AG09309 (cell line): ENCODE measurements around the gene DNAH17.

Source experiments
- DNase-seq: peaks from one replicate; pipeline ENCODE4 v3.0.0-alpha.2; 2010; ENCODE audit warnings: low read depth
- H3K4me3 ChIP-seq: 2 replicates; pipeline ENCODE4 v1.5.1; 2011; ENCODE audit warnings: mild to moderate bottlenecking, low read depth, low read length, moderate library complexity; ENCODE audit not compliant: control insufficient read depth
- CTCF ChIP-seq: IDR thresholded peaks from 2 replicates; pipeline ENCODE4 v1.5.1; 2011; ENCODE audit warnings: mild to moderate bottlenecking, low read depth, low read length, inconsistent platforms; ENCODE audit not compliant: insufficient read depth, control insufficient read depth; ENCODE audit errors: missing control alignments

DNAH17 gene

GRCh38 chr17:78534492-78535272 is 42.5 kb downstream of the DNAH17 start:
- no peak for TF ChIP-seq CTCF
- no peak overlapping the region for H3K4me3 ChIP-seq
- DNase-seq, result no peak

GRCh38 chr17:78532922-78533640 is 44.1 kb downstream of the DNAH17 start:
- no peak overlapping the region for H3K4me3 ChIP-seq
- peak; percentile 48 for DNase-seq
- no peak for TF ChIP-seq CTCF

GRCh38 chr17:78532311-78532710 is 44.9 kb downstream of the DNAH17 start:
- DNase-seq, result no peak
- no peak for TF ChIP-seq CTCF
- no peak overlapping the region for H3K4me3 ChIP-seq

- no peak for TF ChIP-seq CTCF
- DNase-seq, result no peak
- H3K4me3 ChIP-seq, result no peak overlapping the region
These were observed 46.5 kb downstream of the DNAH17 start for GRCh38 chr17:78530675-78531074.

DNA sequence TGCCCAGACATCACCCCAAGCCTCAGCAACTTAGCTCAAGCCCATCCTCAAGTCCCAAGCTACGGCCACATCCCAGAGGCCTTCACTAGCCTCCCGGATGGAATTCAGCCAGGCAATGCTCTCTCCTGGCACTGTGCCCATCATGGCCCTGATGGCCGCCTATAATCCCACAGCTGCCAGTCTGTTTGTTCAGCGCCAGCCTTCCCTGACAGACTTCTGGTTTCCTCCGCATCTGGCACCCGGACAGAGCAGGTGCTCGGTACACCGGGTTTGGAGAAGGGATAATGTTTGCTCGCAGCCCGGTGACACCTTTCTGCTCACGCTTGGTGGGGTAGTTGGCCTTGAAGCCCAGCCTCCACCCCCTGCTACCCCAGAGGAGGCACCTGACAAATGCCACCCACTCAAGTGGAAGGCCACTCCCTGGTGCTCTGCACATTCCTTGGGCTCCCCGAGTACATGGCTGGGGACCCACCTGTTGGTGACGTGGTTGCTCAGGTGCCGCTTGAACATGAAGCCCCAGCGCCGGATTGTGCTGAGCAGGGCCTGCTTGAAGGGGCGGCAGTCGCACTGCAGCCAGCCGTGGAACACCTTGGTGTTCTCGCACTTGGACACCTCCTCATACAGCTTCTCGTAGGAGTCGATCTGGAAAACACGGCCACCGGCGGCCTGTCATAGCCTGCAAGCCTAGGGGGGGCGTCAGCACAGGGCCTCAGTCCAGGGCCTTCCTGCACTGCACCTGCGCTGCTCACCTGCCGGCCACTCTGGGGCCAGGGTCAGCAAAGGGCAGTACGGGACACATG is 47.1 kb downstream of the DNAH17 start:
- no peak for TF ChIP-seq CTCF
- H3K4me3 ChIP-seq, result no peak overlapping the region
- no peak for DNase-seq

- no peak for TF ChIP-seq CTCF
- H3K4me3 ChIP-seq, result no peak overlapping the region
- DNase-seq, result no peak
These were observed 47.9 kb downstream of the DNAH17 start for GRCh38 chr17:78529251-78529650.
